Measurements from ENCODE around the gene ISY1.
"Not testable (repeated sequence)": the region's sequence is repeated elsewhere in the genome, so short reads cannot be mapped to it uniquely, and the experiment has no call there.

GRCh38 chr3:129189793-129190192, 28.9 kb upstream of the ISY1 start:
- not testable (repeated sequence) for TF ChIP-seq CTCF, POLR2A, EP300 (IDR thresholded peaks at IDR 0.05)
